Measurements from ENCODE around the gene CALHM1. TPM values are rescaled to one million over a fixed set of nuclear protein-coding genes. Genes with fewer than 3 reads are reported as not detected.

The CALHM1 gene
- total and polyA plus RNA-seq, 2 of the 8 experiments (the other 6 are each of a cell fraction or from before 2014, with no cell fraction given) = 0.29 to 0.34 TPM

DNA sequence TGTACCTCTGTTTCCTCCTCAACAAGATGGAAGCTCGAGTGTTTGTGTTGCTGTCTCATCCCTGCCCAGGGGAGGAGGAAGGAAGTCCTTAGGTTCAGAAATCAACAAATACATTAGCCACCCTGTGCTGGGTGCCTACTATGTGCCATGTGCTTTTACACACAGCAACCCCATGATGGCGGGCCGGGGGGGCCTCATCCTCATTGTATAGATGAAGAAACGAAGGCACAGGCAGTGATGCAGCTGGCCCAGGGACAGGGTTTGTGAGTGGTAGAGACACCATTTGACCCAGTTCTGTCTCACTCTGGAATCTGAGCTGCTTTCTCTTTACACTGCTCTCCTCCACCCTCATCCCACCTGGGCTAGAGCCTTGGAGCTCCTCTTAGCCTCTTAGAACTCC is 4.7 kb downstream of the CALHM1 start (continued):
- TF ChIP-seq, protein P1, sequence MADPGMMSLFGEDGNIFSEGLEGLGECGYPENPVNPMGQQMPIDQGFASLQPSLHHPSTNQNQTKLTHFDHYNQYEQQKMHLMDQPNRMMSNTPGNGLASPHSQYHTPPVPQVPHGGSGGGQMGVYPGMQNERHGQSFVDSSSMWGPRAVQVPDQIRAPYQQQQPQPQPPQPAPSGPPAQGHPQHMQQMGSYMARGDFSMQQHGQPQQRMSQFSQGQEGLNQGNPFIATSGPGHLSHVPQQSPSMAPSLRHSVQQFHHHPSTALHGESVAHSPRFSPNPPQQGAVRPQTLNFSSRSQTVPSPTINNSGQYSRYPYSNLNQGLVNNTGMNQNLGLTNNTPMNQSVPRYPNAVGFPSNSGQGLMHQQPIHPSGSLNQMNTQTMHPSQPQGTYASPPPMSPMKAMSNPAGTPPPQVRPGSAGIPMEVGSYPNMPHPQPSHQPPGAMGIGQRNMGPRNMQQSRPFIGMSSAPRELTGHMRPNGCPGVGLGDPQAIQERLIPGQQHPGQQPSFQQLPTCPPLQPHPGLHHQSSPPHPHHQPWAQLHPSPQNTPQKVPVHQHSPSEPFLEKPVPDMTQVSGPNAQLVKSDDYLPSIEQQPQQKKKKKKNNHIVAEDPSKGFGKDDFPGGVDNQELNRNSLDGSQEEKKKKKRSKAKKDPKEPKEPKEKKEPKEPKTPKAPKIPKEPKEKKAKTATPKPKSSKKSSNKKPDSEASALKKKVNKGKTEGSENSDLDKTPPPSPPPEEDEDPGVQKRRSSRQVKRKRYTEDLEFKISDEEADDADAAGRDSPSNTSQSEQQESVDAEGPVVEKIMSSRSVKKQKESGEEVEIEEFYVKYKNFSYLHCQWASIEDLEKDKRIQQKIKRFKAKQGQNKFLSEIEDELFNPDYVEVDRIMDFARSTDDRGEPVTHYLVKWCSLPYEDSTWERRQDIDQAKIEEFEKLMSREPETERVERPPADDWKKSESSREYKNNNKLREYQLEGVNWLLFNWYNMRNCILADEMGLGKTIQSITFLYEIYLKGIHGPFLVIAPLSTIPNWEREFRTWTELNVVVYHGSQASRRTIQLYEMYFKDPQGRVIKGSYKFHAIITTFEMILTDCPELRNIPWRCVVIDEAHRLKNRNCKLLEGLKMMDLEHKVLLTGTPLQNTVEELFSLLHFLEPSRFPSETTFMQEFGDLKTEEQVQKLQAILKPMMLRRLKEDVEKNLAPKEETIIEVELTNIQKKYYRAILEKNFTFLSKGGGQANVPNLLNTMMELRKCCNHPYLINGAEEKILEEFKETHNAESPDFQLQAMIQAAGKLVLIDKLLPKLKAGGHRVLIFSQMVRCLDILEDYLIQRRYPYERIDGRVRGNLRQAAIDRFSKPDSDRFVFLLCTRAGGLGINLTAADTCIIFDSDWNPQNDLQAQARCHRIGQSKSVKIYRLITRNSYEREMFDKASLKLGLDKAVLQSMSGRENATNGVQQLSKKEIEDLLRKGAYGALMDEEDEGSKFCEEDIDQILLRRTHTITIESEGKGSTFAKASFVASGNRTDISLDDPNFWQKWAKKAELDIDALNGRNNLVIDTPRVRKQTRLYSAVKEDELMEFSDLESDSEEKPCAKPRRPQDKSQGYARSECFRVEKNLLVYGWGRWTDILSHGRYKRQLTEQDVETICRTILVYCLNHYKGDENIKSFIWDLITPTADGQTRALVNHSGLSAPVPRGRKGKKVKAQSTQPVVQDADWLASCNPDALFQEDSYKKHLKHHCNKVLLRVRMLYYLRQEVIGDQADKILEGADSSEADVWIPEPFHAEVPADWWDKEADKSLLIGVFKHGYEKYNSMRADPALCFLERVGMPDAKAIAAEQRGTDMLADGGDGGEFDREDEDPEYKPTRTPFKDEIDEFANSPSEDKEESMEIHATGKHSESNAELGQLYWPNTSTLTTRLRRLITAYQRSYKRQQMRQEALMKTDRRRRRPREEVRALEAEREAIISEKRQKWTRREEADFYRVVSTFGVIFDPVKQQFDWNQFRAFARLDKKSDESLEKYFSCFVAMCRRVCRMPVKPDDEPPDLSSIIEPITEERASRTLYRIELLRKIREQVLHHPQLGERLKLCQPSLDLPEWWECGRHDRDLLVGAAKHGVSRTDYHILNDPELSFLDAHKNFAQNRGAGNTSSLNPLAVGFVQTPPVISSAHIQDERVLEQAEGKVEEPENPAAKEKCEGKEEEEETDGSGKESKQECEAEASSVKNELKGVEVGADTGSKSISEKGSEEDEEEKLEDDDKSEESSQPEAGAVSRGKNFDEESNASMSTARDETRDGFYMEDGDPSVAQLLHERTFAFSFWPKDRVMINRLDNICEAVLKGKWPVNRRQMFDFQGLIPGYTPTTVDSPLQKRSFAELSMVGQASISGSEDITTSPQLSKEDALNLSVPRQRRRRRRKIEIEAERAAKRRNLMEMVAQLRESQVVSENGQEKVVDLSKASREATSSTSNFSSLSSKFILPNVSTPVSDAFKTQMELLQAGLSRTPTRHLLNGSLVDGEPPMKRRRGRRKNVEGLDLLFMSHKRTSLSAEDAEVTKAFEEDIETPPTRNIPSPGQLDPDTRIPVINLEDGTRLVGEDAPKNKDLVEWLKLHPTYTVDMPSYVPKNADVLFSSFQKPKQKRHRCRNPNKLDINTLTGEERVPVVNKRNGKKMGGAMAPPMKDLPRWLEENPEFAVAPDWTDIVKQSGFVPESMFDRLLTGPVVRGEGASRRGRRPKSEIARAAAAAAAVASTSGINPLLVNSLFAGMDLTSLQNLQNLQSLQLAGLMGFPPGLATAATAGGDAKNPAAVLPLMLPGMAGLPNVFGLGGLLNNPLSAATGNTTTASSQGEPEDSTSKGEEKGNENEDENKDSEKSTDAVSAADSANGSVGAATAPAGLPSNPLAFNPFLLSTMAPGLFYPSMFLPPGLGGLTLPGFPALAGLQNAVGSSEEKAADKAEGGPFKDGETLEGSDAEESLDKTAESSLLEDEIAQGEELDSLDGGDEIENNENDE (IDR thresholded peaks at IDR 0.05; ENCODE audit: insufficient replicate concordance, low read length) = no peak
- TF ChIP-seq, protein P2, sequence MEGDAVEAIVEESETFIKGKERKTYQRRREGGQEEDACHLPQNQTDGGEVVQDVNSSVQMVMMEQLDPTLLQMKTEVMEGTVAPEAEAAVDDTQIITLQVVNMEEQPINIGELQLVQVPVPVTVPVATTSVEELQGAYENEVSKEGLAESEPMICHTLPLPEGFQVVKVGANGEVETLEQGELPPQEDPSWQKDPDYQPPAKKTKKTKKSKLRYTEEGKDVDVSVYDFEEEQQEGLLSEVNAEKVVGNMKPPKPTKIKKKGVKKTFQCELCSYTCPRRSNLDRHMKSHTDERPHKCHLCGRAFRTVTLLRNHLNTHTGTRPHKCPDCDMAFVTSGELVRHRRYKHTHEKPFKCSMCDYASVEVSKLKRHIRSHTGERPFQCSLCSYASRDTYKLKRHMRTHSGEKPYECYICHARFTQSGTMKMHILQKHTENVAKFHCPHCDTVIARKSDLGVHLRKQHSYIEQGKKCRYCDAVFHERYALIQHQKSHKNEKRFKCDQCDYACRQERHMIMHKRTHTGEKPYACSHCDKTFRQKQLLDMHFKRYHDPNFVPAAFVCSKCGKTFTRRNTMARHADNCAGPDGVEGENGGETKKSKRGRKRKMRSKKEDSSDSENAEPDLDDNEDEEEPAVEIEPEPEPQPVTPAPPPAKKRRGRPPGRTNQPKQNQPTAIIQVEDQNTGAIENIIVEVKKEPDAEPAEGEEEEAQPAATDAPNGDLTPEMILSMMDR (IDR thresholded peaks at IDR 0.05; ENCODE audit: control extremely low read depth in 1 of 3, insufficient read depth in 1 of 3, low read depth in 1 of 3, low read length in 3 of 3) = no peak
- TF ChIP-seq SP4 (IDR thresholded peaks at IDR 0.05; ENCODE audit: low read length) (no peak), SIRT6 (IDR thresholded peaks at IDR 0.05; ENCODE audit: low read length) (no peak), KDM5A (IDR thresholded peaks at IDR 0.05; ENCODE audit: low read length) (no peak)

Measured in H1 (cell line).